Muscle layer of duodenum (tissue), 2 donors: Measurements from ENCODE around the gene TMEM35A.

Experiments
- H3K27ac ChIP-seq: one replicate; pipeline ENCODE4 v1.7.0; 2013; ENCODE audit warnings: mild to moderate bottlenecking, low read length
- H3K27me3 ChIP-seq: one replicate; pipeline ENCODE4 v1.7.0; 2013; ENCODE audit warnings: low read depth, mild to moderate bottlenecking, control low read depth, low read length
- H3K36me3 ChIP-seq, 2 donors: one replicate each; pipeline ENCODE4 v1.7.0; 2013; ENCODE audit warnings: low read length in 2 of 2, control low read depth in 1 of 2, mild to moderate bottlenecking in 1 of 2; ENCODE audit not compliant: insufficient read depth in 2 of 2, control insufficient read depth in 1 of 2
- H3K4me1 ChIP-seq, 2 donors: one replicate each; pipeline ENCODE4 v1.7.0; 2013; ENCODE audit warnings: low read length in 2 of 2, mild to moderate bottlenecking in 2 of 2, control low read depth in 1 of 2, moderate library complexity in 1 of 2; ENCODE audit not compliant: insufficient read depth in 2 of 2, control insufficient read depth in 1 of 2
- H3K4me3 ChIP-seq, 2 donors: one replicate each; pipeline ENCODE4 v1.7.0; 2013; ENCODE audit warnings: low read length in 2 of 2, low read depth in 1 of 2, mild to moderate bottlenecking in 1 of 2
- H3K9me3 ChIP-seq, 2 donors: one replicate each; pipeline ENCODE4 v1.7.0; 2013; ENCODE audit warnings: low read length in 2 of 2, control low read depth in 1 of 2, mild to moderate bottlenecking in 1 of 2; ENCODE audit not compliant: control insufficient read depth in 1 of 2
- donor health status: healthy.

The TMEM35A gene

GRCh38 chrX:101079736-101080270, 1.1 kb downstream of the TMEM35A start:
- no peaks in the 10 kb centered on the region for H3K9me3 ChIP-seq
- no peak overlapping the region for H3K27ac ChIP-seq
- no peaks in the 10 kb centered on the region for H3K36me3 ChIP-seq
- no peaks in the 10 kb centered on the region for H3K27me3 ChIP-seq
- H3K4me1 ChIP-seq: no peaks in the 10 kb centered on the region
- peak overlapping the region; percentile 63 to 73 for H3K4me3 ChIP-seq

GRCh38 chrX:101080326-101081124, 1.8 kb downstream of the TMEM35A start:
- Histone ChIP-seq H3K27ac (no peak overlapping the region), H3K27me3 (no peaks in the 10 kb centered on the region), H3K4me3 (peak overlapping the region; percentile 63 to 73), H3K4me1 (no peaks in the 10 kb centered on the region), H3K36me3 (no peaks in the 10 kb centered on the region), H3K9me3 (no peaks in the 10 kb centered on the region)

- H3K36me3 ChIP-seq: no peaks in the 10 kb centered on the region
- no peaks in the 10 kb centered on the region for H3K27me3 ChIP-seq
- no peaks in the 10 kb centered on the region for H3K9me3 ChIP-seq
- H3K27ac ChIP-seq: no peak overlapping the region
- peak overlapping the region; percentile 9 to 73 for H3K4me3 ChIP-seq
- H3K4me1 ChIP-seq: no peaks in the 10 kb centered on the region
Measured at GRCh38 chrX:101081231-101081630, 2.6 kb downstream of the TMEM35A start.

GRCh38 chrX:101091817-101092216, 13.1 kb downstream of the TMEM35A start:
- H3K9me3 ChIP-seq: no peaks in the 10 kb centered on the region
- H3K4me1 ChIP-seq: no peaks in the 10 kb centered on the region
- H3K36me3 ChIP-seq: no peaks in the 10 kb centered on the region
- no peak overlapping the region for H3K4me3 ChIP-seq
- no peaks in the 10 kb centered on the region for H3K27me3 ChIP-seq
- H3K27ac ChIP-seq: no peak overlapping the region

- Histone ChIP-seq H3K27ac (peak within 1 kb of the TSS; percentile 77), H3K4me3 (peak within 1 kb of the TSS; percentile 63 to 74), H3K36me3 (no peaks in the 10 kb centered on the region), H3K4me1 (peaks cover 0 to 5% of the 10 kb centered on the region in 2 donors), H3K9me3 (no peaks in the 10 kb centered on the region), H3K27me3 (no peaks in the 10 kb centered on the region)
Measured at GRCh38 chrX:101097546-101098453, 19.1 kb downstream of the TMEM35A start, which contains the start of gene CENPI. Gene CENPI (plus strand): TSS chrX:101098204. CDS start chrX:101101071, 2,867 bp downstream.

- H3K4me1 ChIP-seq: no peaks in the 10 kb centered on the region
- no peaks in the 10 kb centered on the region for H3K36me3 ChIP-seq
Measured at GRCh38 chrX:101108284-101108683, 29.6 kb downstream of the TMEM35A start.

GRCh38 chrX:101117701-101118100, 39.0 kb downstream of the TMEM35A start:
- H3K27ac ChIP-seq: no peak overlapping the region
- no peak overlapping the region for H3K4me3 ChIP-seq

More at GRCh38 chrX:101108284-101108683, 29.6 kb downstream of the TMEM35A start:
- no peak overlapping the region for H3K4me3 ChIP-seq
- no peaks in the 10 kb centered on the region for H3K9me3 ChIP-seq
- H3K27me3 ChIP-seq: no peaks in the 10 kb centered on the region
- H3K27ac ChIP-seq: no peak overlapping the region

GRCh38 chrX:101136235-101136634, 57.6 kb downstream of the TMEM35A start:
- no peak overlapping the region for H3K4me3 ChIP-seq
- no peak overlapping the region for H3K27ac ChIP-seq
- no peaks in the 10 kb centered on the region for H3K27me3 ChIP-seq
- no peaks in the 10 kb centered on the region for H3K9me3 ChIP-seq
- H3K36me3 ChIP-seq: no peaks in the 10 kb centered on the region
- no peaks in the 10 kb centered on the region for H3K4me1 ChIP-seq

More at GRCh38 chrX:101117701-101118100, 39.0 kb downstream of the TMEM35A start:
- Histone ChIP-seq H3K27me3 (no peaks in the 10 kb centered on the region), H3K4me1 (no peaks in the 10 kb centered on the region), H3K36me3 (no peaks in the 10 kb centered on the region), H3K9me3 (no peaks in the 10 kb centered on the region)
